GM21717 (cell line): ENCODE measurements around the gene UBE2D2.

Experiments used
- ATAC-seq: cut with Tn5 transposase; IDR thresholded peaks from one replicate; pipeline ENCODE4 v1.9.1; 2021; ENCODE audit warnings: mild to moderate bottlenecking, moderate library complexity; ENCODE audit not compliant: unreplicated experiment

UBE2D2 gene

DNA sequence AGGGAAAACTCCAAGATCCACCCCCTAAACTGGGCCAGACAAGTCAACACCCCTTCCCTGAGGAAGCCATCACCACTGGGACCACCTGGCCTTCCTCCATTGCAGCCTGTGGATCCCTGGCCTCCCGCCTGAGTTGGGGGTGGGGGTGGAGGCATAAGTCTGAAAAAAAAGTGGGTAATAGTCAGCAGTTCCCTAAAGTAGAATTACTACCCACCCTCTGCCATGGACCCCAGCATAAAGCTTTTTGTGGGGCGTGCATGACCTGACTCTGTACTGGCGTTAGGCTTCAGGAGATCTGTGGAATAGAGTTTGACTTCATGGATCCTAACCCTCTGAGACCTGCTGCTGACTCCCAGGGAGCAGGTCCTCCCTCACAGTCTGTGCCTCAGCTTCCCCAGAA is 85.0 kb downstream of the UBE2D2 start:
- no peak for ATAC-seq

DNA sequence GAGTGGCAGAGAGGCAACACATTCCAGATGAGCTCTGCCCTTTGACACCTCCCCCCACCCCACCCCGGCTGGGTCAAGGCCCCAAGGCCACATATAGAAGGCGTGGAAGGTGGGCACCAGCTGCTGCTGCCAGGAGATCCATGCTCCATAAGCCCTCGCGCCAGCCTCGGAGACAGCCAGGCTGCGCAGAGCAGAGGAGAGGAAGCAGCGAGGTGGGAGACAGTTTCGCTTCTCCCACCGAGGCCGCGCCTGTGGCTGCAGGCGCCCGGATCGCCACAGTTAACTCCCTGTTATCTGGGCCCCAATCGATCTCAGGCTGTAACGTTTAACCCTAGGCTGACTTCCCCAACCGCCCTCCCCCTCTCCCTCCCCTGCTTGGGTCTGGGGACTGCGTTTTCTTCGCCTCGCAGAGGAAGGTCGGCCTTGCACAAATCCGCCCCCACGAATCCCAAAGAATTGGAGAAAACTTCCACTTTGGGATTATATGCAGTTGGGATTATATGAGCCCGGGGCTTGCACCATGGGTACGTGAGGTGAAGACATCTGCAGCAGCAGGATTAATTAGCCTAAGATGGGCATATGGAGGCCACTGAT is 85.9 kb downstream of the UBE2D2 start:
- ATAC-seq: no peak

DNA sequence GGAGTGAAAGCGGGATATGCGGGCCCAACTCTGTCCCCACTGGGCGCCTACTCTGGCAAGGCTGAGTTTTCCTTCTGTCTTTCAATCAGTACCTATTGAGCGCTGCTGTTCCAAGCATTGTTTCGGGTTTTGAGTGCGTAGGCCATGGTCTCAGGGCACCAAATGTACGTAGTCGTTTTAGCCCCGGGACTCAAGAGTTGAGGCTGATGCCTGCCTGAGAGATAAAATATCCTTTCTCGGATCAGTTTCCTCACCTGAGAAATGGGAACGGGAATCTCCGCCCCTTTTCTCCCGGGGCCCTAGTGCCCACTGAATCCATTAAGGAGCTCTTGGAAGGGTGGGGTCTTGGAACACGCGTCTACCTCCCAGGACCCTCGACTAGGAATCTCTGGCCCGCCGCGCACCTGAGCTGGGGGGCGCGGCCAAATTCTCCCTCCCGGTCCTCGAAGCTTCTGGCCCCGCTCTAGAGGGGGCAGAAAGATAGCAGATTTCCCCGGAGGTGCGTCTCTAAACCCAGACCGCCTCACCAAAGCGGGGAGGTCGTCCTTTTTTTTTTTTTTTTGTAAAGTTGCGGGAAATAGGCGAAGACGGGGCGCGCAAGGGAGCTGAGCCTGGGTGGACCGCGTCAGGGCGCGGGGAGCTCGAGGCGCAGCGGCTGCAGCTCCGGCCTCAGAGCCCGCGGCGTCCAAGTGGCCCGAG is 86.5 kb downstream of the UBE2D2 start:
- no peak for ATAC-seq

DNA sequence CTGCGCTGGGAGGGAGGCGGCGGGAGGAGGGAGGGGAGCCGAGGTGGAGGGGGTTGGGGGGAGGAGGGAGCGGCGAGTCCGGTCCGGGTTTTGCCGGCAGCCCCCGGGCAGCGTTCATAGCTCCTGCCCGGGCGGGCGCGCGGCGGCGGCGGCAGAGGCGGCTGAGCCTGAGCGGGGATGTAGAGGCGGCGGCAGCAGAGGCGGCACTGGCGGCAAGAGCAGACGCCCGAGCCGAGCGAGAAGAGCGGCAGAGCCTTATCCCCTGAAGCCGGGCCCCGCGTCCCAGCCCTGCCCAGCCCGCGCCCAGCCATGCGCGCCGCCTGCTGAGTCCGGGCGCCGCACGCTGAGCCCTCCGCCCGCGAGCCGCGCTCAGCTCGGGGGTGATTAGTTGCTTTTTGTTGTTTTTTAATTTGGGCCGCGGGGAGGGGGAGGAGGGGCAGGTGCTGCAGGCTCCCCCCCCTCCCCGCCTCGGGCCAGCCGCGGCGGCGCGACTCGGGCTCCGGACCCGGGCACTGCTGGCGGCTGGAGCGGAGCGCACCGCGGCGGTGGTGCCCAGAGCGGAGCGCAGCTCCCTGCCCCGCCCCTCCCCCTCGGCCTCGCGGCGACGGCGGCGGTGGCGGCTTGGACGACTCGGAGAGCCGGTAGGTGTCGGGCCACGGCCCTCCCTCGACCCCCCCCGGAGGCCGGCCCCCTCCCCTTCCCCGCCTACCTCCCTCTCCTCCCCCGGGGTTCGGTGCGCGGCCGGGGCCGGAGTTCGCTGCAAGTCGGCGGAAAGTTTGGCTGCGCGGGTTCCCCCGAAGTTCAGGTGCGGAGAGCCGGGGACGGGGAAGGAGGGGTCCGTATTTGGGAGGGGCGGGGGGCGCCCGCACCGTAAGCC is 87.3 kb downstream of the UBE2D2 start, which contains the start of gene CXXC5:
TSS of gene CXXC5 (plus strand) at position 145 of the 877 bp plus-strand sequence. CDS start 32,175 bp downstream, outside the sequence.
- ATAC-seq: peak; percentile 30

DNA sequence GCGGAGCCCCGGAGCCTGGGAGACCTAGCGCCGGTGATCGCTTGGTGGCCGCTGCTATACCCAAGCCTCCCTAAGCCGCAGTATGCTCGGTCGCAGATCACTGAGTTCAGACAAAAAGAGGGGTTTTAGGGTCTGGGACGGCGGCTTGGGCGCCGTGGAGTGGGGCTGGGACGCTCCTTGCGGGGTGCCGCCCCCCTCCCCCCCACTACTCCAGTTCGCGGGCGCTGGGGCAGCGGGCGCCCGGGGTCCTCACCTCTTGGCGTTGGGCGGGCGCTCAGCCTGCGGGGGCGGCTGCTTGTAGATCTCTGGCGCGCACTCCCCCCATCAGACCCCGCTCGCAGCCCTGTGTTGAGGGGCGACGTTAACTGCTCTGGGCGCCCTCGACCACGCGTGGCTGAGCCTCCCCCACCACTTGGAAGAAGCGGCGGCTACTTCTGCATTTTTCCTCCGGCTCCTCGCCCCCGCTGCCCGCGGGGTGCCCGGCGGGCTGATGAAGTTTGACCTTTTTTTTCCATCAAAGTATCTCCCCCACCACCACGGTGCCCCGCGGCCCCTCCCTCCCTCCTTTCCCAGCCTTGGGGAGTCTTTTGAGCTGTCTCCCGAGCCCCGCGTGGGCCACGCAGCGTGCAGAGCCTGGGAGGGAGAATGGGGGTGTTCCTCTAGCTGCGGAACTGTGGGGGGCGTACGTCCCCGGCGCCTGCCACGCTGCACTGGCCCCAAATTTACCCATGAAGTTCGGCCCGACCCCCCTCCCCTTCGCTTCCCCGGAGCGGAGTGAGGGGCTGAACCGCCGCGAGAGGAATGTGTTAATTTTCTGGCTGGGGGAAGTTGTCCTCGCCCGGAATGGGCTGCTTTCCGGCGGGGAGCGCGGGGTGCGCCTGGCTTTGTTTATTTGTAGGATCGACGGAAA is 88.2 kb downstream of the UBE2D2 start:
- ATAC-seq: no peak

DNA sequence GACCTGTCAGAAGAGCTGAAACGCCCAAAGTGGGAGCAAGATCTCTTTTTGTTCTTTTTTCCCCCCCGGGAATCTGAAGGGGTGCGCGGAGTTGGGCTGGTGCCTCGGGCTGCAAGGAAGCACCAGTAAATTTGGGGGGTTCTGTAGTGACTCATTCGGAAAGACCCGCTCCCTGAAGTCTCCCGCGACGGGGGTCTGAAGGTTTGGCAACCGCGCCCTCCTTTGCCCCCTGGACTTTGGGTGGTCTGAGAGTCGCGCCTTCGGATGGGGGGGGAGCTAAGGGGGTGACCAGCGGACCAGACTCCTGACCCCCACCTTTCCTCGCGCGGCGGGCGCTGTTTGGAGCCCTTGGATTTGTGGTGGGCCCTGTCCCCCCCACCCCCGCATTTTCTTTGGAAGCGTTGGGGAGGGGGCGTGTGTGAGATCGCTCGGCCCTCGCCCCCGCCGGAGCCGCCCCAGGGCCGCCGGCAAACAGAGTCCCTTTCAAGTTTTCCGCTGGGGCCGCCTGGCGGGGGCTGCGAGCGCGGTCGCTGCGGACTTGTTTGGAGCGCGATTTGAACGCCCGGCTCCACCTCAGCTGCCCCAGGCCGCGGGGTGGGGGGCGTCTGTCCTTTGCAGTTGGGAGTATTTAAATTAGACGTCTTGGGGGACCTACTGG is 89.0 kb downstream of the UBE2D2 start:
- no peak for ATAC-seq

DNA sequence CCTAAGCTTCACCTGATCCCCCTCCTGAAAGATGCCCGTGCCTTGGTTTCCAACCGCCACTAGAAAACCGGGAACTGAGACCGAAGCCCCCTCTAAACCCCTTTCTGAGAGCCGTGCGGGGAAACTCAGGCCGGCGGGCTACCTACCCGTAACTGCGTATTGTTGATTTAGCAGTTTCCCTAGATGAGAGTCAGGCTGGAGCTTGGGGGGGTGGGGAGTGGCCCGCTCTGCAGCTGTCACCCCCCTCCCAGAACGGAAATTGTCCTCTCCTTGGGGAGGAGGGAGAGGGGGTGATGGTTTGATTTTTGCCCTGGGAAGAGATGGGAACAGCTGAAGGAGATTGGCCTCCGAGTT is 89.5 kb downstream of the UBE2D2 start:
- ATAC-seq: no peak

DNA sequence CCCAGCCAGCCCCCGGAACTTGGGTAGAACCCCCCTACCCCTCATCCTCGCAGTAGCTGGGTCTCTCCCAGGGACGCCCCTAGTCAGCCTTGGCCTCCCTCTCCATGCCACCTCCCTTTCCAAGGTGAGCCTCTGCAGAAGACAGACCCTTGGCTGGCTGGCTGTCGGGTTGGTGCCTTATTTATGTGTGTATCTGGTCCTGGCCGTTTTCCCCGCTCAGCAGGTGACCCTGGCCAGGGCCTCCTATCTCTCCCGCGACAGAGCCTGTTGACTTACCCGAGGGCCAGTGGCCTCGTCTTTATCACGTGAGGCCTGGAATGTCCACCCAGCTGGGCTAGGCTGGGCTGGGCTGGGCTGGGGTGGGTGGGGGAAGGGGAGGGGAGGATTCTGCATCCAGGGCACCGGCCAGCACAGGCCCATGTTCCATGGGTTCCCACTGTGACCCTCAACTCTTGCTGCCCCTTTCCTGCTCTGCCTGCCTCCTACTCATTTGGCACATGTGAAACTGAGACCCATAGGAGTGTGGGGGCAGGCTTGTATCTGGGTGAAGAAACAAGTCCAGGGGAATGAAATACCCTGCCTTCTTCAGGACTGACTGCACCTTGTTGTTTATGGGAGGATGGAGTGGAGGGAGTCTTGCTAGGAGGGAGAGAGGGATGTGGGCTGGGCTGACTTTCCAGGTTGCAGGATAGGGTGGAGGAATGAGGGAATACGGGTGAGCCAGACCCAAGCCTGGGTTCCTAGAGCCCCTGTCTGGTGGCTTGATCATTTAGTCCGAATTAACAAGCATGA is 90.1 kb downstream of the UBE2D2 start:
- no peak for ATAC-seq

DNA sequence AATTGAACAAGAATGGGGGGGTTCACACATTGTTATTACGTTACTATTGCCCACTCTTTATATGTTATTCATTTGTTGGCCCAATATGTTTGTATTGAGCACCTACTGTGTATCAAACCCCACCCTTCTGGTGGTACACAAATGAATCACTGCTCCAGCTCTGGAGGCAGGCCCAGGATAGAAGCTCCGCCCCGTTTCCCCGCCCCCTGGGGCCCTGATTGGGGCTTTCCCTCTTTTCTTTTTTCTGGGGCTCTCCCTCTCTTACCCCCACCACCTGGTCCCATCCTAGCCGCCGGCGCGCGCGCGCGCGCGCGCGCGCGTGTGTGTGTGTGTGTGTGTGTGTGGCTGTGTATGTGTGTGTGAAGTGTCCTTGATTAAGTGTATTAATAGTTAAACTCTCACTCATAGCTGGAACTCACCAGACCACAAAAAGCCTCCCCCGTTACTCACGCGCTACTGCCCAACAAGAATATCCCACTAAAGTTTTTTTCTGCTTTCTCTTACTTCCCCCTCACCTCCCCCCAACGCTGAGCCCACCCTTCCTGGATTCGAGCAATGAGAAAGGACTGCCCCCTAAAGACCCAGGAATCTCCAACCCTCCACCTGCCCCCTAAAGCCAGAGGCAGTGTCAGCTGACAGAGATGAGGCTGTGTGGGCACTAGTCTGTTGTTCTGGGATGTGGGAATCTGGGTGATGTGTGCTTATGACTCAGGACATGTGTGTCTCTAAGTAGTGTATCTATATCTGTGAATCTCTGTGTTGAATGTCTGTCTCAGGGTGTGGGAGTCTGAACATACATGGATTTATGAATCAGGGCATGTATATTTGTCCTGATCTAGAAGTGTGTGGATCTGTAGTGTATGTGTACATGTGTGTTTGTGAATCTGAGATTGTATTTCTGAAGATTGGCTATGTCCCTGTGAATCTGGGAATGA is 91.0 kb downstream of the UBE2D2 start:
- ATAC-seq: peak; percentile 36

DNA sequence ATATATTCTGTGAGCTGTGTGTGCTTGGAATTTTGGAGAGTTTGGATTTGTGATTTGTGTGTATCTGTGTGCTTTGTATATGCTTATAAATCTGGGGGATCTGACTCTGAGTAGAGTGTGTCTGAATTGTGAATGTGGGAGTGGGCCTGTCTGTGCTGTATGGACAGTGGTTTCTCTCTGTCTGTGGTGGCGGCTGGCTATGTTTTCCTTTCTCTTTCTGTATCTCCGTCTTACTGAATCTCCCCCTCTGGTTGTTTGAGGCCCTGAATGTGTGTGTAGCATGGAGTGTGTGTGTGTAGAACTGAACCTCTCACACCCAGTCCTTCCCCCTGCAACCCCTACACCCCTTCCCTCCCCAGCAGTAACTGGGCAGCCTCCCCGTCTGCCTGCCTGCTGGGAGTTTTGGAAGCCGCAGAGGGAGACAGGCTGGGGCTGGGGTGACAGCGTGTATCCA is 91.7 kb downstream of the UBE2D2 start:
- ATAC-seq: peak; percentile 23

DNA sequence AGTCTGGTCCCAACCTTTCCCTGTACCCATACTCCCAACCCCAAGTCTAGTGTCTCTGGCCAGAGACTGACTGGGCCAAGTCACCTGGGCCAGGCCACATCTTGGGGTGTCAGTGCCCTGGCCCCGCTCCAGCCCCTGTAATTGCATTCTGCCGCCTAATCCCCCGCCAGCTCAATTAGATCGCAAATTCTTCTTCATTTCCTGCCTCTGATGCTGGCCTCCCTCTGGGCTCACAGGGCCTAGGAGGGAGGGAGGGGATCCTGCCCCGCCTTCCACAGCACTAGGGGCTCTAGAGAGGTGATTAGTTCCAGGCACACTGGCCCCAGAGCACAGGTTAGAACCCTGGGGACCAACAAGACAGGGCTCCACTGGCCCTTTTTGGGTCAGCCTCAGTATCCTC is 92.5 kb downstream of the UBE2D2 start:
- no peak for ATAC-seq

DNA sequence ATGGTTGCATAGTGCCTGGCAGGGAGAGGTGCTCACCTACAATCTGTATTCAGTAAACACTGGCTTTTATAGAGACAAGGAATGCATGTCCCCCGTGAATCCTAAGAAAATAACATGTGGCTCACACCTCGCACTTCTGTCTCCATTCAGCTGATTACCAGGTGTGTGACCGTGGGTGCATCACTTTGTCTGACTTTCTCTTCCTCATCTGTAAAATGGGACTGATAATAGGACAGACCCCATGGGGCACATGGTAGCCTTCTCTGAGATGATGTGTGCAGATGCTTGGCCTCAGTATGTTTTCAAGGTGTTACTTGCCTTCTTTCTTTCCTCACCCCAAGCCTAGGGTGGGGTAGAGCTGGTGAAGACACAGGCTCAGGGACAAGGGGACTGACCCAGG is 93.3 kb downstream of the UBE2D2 start:
- ATAC-seq: no peak

DNA sequence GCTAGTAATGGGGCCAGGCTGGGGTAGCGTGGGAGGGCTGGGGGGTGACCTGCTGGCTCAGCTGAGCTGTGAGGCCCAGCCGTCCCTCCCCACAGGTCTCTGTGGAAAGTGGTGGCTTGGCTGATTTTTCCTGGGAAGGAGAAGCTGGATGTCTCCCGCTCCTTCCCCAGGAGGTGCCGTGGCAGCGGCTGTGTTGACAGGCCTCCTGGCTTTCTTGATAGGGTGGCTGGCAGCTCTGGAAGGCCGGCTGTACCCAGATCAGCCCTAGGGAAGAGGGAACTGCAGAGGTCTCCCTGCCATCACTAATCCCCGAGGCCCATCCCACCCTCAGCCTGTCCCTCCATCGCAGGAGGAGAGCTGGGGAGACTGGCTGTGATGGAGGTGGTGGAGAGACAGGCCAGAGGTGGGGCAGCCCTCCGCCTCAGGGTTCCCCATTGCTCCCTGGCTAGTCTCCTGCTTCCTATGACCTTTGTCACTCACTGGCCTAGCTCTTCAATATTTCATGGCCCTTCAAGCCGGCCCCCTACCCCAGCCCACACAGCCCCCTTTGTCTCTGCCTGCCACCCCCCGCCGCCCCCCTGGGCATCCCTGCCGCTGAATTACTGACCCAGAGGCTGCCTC is 93.8 kb downstream of the UBE2D2 start:
- no peak for ATAC-seq

DNA sequence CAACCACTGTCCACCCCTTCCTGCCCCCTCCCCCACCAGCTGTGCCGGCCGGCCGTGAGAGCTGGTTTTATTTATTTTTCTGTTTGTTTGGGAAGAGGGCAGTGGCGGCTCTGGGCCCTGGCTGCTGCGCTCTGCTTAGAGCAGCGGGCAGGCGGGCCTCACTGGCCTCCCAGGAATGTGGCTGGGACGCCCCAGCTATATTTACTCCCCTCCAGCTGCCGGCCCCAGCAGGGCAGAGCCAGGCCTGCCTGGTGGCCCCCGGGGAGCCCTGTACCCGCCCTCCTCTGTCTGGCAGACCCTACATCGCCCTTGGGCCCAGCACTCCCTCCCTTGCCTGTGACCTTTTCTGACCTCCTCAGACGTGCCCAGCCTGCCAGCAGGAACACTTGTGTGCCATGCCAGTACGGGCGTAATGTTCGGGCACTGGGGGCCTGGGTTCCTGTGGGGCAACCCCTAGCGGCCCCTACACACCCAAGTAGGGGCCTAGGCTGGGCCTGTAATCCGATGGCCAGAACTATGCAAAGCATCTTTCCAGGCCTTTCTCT is 94.7 kb downstream of the UBE2D2 start:
- ATAC-seq: no peak

DNA sequence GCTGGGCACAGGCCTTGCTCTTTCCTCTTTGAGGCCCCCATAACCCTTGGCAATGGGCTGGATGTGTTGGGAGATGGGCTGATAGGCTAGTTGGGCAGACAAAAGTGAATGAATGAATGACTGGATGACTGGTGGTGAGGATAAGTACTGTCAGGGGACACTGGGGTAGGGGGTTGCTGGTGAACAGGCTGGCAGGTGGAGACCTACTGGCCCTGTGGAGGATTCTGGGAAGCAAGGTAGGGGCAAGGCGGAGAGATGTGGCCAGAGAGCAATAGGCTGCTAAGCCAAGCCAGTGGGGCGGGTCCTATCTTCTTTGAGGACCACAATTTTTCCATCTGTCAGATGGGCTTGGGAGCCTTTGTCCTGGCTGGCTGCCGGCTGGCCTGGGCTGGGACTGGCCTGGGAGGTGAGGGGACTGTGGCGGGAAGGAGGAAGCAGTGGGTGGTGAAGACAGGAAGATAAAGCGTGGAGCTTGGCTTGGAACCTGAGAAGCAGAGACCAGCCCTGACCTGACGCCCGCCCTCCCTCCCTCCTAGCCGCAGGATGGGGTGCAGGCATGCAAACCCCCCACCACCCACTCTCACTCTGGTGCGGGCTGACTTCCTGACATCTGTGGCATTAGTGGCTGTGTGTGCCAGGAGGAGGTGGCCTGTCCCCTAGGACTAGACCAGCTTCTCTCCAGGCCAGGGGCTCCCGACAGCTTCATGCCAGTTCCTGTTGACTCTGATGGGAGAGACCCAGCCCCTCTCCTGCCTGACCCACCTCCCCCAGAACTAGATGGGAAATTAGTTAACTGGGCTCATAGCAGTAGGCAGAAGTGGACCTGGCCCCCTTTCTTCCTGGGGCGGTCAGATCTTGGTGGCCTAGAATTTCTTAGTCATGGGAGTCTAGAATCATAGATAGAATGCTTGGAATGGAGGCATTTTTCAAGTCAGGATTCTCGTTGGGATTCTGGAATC is 96.5 kb downstream of the UBE2D2 start:
- ATAC-seq: no peak

DNA sequence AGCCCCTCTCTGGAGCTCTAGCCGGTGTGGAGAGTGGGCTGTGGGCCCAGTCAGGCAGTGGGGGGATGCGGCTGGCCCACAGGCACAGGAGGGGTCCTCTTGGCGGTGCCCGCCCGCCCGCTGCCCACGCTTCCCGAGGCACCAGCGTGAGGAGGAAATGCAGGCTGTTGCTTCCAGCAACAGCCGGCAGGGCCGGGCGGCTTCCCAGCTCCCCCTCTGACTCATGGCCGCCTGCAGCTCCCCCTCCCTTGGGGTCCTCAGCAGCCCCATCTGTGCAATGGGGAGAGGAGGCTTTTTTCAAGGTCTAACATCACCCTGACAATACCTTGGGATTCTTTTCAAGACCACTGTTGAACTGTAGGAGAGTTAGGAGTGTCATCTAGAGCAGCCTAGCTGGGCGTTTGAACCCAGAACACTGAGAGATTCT is 97.4 kb downstream of the UBE2D2 start:
- ATAC-seq: no peak
